Smooth muscle cell (in vitro differentiated cells): ENCODE data around the gene APOL4. TPM values are rescaled to one million over a fixed set of nuclear protein-coding genes. Genes with fewer than 3 reads are reported as not detected.

ENCODE experiments used
- DNase-seq: peaks from one replicate; lab custom pipeline; 2025; ENCODE audit not compliant: unreplicated experiment; lab: John Stamatoyannopoulos, UW
- H2AFZ ChIP-seq: fragments of 200-600 bp; sonication (generic); 2 replicates; pipeline ENCODE4 v1.6.0; 2016; ENCODE audit warnings: antibody characterized with exemption, low read depth, mild to moderate bottlenecking
- H3F3A ChIP-seq: fragments of 200-600 bp; sonication (generic); 2 replicates; pipeline ENCODE4 v1.6.0; 2017; ENCODE audit warnings: antibody characterized with exemption, low read depth
- H3K27ac ChIP-seq: fragments of 200-600 bp; sonication (generic); 2 replicates; pipeline ENCODE4 v1.5.1; 2016; ENCODE audit warnings: low read depth, mild to moderate bottlenecking
- H3K27me3 ChIP-seq: fragments of 200-600 bp; sonication (generic); 2 replicates; pipeline ENCODE4 v1.6.1; 2016; ENCODE audit warnings: low read depth, mild to moderate bottlenecking
- H3K36me3 ChIP-seq: fragments of 200-600 bp; sonication (generic); 2 replicates; pipeline ENCODE4 v1.5.1; 2016; ENCODE audit warnings: low read depth
- H3K4me1 ChIP-seq: fragments of 200-600 bp; sonication (generic); 2 replicates; pipeline ENCODE4 v1.5.1; 2016; ENCODE audit warnings: low read depth
- H3K4me2 ChIP-seq: fragments of 200-600 bp; sonication (generic); 2 replicates; pipeline ENCODE4 v1.6.0; 2016; ENCODE audit warnings: mild to moderate bottlenecking
- H3K4me3 ChIP-seq: fragments of 200-600 bp; sonication (generic); 2 replicates; pipeline ENCODE4 v1.5.1; 2016; ENCODE audit warnings: mild to moderate bottlenecking
- H3K79me2 ChIP-seq: fragments of 200-600 bp; sonication (generic); 2 replicates; pipeline ENCODE4 v1.6.0; 2016; ENCODE audit warnings: low read depth, mild to moderate bottlenecking
- H3K9ac ChIP-seq: fragments of 200-600 bp; sonication (generic); 2 replicates; pipeline ENCODE4 v1.6.0; 2016; ENCODE audit warnings: low read depth
- H3K9me3 ChIP-seq: fragments of 200-600 bp; sonication (generic); replicated peaks from 2 replicates; pipeline ENCODE4 v1.5.1; 2016; ENCODE audit warnings: low read depth
- H4K20me1 ChIP-seq: fragments of 200-600 bp; sonication (generic); 2 replicates; pipeline ENCODE4 v1.6.0; 2016; ENCODE audit warnings: low read depth
- CTCF ChIP-seq: fragments of 200-600 bp; sonication (generic); IDR thresholded peaks from 2 replicates; pipeline ENCODE4 v1.5.1; 2017; ENCODE audit warnings: borderline replicate concordance, mild to moderate bottlenecking, antibody characterized with exemption; ENCODE audit not compliant: insufficient read depth, poor library complexity, severe bottlenecking
- WGBS: methylation state at CpG from one replicate; pipeline ENCODE4 v1.1.7; 2016; ENCODE audit warnings: low lambda C conversion rate; 5-methylcytosine and 5-hydroxymethylcytosine counted together
- polyA plus RNA-seq: library from polyadenylated mRNA; unstranded; fragments of >200 nt; fragmentation: Nextera tagmentation; extraction: Ambion mirVana; gene quantifications from 2 replicates; pipeline ENCODE4 v1.2.1, GENCODE V29; 2016
- total RNA-seq: library from RNA; depleted of rRNA; stranded (reverse); fragments of >200 nt; gene quantifications from 2 replicates; pipeline ENCODE4 v1.2.3, GENCODE V29; 2014

The APOL4 gene
- total and polyA plus RNA-seq, 2 experiments from 2014 or later, result 0.40 TPM; not detected in 1

- no peak for TF ChIP-seq CTCF
- Histone ChIP-seq H3K36me3 (no peaks in the 10 kb centered on the region), H2AFZ (no peak overlapping the region), H3K4me3 (no peak overlapping the region), H3K9ac (no peak overlapping the region), H3K4me2 (no peak overlapping the region), H3K9me3 (no peaks in the 10 kb centered on the region), H3F3A (no peaks in the 10 kb centered on the region), H3K79me2 (no peaks in the 10 kb centered on the region), H3K27me3 (no peaks in the 10 kb centered on the region), H3K4me1 (no peaks in the 10 kb centered on the region), H3K27ac (no peak overlapping the region), H4K20me1 (no peaks in the 10 kb centered on the region)
- 91% methylated on average over 8 of the region's 8 CpGs for WGBS
- no peak for DNase-seq
Observed at GRCh38 chr22:36227806-36228205, 26.2 kb upstream of the APOL4 start.

- Histone ChIP-seq H2AFZ (no peak overlapping the region), H3K36me3 (no peaks in the 10 kb centered on the region), H4K20me1 (no peaks in the 10 kb centered on the region), H3K4me1 (no peaks in the 10 kb centered on the region), H3F3A (no peaks in the 10 kb centered on the region), H3K4me3 (no peak overlapping the region), H3K79me2 (no peaks in the 10 kb centered on the region), H3K27me3 (no peaks in the 10 kb centered on the region), H3K9me3 (no peaks in the 10 kb centered on the region), H3K27ac (no peak overlapping the region), H3K9ac (no peak overlapping the region), H3K4me2 (no peak overlapping the region)
- no peak for TF ChIP-seq CTCF
- DNase-seq, result no peak
- 92% methylated on average over 9 of the region's 9 CpGs for WGBS
Observed at GRCh38 chr22:36227396-36227795, 25.8 kb upstream of the APOL4 start.

DNA sequence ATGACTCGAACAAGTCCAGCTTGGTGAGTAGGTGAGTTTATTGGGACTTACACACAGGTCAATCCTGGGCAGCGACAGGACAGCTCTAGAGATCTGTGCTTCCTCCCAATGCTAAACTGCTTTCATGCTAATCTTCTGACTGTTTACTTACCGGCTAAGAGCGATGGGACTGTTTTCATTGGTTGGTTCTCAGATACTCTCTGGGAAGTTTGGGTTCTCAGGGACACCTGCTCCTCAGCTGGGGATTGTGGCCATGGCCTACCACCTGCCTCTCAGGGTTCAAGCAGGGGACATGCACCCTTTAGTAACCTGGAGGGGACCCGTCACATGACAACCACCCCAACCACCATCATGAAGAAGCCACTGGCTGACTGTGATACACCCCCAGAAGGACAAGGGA, 24.6 kb upstream of the APOL4 start:
- H3K9ac ChIP-seq, result no peak overlapping the region
- H3K9me3 ChIP-seq, result no peaks in the 10 kb centered on the region
- H3K4me1 ChIP-seq, result peaks cover 4% of the 10 kb centered on the region
- no peak overlapping the region for H3K4me3 ChIP-seq
- H3K79me2 ChIP-seq, result no peaks in the 10 kb centered on the region
- no peaks in the 10 kb centered on the region for H3K27me3 ChIP-seq
- WGBS, result 91% methylated on average over 5 of the region's 5 CpGs
- no peaks in the 10 kb centered on the region for H3K36me3 ChIP-seq
- no peak overlapping the region for H3K4me2 ChIP-seq
- no peaks in the 10 kb centered on the region for H4K20me1 ChIP-seq
- DNase-seq, result no peak
- TF ChIP-seq CTCF, result no peak
- no peak overlapping the region for H2AFZ ChIP-seq
- no peak overlapping the region for H3K27ac ChIP-seq
- no peaks in the 10 kb centered on the region for H3F3A ChIP-seq

DNA sequence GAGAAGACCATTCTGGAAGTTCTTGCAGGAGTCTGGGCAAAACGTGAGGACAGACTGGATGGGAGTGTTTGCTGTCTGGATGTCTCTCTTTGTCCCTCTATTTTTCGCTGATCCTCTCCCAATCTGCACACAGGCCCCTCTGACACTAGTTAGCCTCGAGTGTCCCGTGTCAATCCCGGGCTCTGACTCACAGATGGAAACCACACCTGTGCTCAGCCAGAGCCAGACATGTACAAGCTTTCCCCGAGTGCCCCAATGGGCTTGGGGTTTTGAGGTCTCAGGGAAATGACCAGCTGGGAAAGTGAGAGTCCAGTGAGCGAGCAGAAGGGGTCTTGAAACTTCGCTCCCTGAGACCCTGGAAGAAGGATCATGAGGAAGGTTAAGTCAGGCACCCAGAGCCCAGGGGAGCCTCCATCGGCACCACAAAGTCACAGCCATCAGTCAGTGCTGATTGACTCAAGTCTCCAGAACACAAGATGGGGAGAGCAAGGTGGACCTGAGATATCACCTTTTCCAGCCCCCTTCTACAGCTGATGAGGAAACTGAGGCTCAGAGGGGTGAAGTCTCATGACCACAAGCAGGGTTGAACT, 23.8 kb upstream of the APOL4 start:
- TF ChIP-seq CTCF, result no peak

More for the DNA sequence above, 23.8 kb upstream of the APOL4 start:
- Histone ChIP-seq H4K20me1 (no peaks in the 10 kb centered on the region), H3K4me2 (no peak overlapping the region), H2AFZ (no peak overlapping the region), H3K27ac (no peak overlapping the region), H3K9me3 (no peaks in the 10 kb centered on the region), H3K9ac (no peak overlapping the region), H3K4me3 (no peak overlapping the region), H3K4me1 (peaks cover 10% of the 10 kb centered on the region), H3F3A (no peaks in the 10 kb centered on the region), H3K27me3 (no peaks in the 10 kb centered on the region), H3K79me2 (no peaks in the 10 kb centered on the region), H3K36me3 (no peaks in the 10 kb centered on the region)
- DNase-seq, result no peak
- WGBS, result 90% methylated on average over 9 of the region's 9 CpGs
